ENCODE data around the gene UPP2. TPM values are rescaled to one million over a fixed set of nuclear protein-coding genes. Genes with fewer than 3 reads are reported as not detected.

UPP2 gene
- total and polyA plus RNA-seq, 4 donors: 0.51 to 9.0 (median 1.3) TPM

DNA sequence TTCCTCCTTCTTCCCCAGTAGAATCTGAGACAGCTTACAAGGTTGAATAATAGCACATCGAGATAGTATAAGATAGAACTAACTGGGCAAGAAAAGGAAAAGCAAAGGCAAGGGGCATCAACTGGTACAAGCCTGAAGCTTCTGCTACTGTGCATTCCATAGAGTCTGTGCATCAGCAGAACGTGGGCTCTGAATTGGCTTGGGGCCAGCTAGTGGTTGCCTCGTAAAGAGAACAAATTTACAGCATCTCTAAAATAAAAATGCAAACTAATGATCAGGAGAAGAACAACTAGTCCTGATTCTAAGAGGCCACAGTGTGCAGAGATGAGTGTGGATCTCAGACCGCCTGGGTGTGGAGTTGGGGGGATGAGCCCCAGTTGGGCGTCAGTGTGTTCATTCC is 36.6 kb downstream of the UPP2 start:
- TF ChIP-seq HNF4G (IDR thresholded peaks at IDR 0.05) (no peak), YY1 (IDR thresholded peaks at IDR 0.05) (no peak), EGR1 (IDR thresholded peaks at IDR 0.05; ENCODE audit: low read depth in 2 of 2) (no peak), FOXA1 (IDR thresholded peaks at IDR 0.05) (no peak), NR2F2 (IDR thresholded peaks at IDR 0.05) (no peak), RAD21 (IDR thresholded peaks at IDR 0.05) (no peak), GABPA (IDR thresholded peaks at IDR 0.05 in 1 of 2, conservative IDR thresholded peaks at IDR 0.05 in 1 of 2) (no peak), FOXA2 (IDR thresholded peaks at IDR 0.05) (no peak), RXRA (IDR thresholded peaks at IDR 0.05) (no peak), JUND (IDR thresholded peaks at IDR 0.05) (no peak)
- TF ChIP-seq, protein P1, sequence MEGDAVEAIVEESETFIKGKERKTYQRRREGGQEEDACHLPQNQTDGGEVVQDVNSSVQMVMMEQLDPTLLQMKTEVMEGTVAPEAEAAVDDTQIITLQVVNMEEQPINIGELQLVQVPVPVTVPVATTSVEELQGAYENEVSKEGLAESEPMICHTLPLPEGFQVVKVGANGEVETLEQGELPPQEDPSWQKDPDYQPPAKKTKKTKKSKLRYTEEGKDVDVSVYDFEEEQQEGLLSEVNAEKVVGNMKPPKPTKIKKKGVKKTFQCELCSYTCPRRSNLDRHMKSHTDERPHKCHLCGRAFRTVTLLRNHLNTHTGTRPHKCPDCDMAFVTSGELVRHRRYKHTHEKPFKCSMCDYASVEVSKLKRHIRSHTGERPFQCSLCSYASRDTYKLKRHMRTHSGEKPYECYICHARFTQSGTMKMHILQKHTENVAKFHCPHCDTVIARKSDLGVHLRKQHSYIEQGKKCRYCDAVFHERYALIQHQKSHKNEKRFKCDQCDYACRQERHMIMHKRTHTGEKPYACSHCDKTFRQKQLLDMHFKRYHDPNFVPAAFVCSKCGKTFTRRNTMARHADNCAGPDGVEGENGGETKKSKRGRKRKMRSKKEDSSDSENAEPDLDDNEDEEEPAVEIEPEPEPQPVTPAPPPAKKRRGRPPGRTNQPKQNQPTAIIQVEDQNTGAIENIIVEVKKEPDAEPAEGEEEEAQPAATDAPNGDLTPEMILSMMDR (IDR thresholded peaks at IDR 0.05; ENCODE audit: low read depth, low read length, missing input control): no peak
- TF ChIP-seq, protein P2, sequence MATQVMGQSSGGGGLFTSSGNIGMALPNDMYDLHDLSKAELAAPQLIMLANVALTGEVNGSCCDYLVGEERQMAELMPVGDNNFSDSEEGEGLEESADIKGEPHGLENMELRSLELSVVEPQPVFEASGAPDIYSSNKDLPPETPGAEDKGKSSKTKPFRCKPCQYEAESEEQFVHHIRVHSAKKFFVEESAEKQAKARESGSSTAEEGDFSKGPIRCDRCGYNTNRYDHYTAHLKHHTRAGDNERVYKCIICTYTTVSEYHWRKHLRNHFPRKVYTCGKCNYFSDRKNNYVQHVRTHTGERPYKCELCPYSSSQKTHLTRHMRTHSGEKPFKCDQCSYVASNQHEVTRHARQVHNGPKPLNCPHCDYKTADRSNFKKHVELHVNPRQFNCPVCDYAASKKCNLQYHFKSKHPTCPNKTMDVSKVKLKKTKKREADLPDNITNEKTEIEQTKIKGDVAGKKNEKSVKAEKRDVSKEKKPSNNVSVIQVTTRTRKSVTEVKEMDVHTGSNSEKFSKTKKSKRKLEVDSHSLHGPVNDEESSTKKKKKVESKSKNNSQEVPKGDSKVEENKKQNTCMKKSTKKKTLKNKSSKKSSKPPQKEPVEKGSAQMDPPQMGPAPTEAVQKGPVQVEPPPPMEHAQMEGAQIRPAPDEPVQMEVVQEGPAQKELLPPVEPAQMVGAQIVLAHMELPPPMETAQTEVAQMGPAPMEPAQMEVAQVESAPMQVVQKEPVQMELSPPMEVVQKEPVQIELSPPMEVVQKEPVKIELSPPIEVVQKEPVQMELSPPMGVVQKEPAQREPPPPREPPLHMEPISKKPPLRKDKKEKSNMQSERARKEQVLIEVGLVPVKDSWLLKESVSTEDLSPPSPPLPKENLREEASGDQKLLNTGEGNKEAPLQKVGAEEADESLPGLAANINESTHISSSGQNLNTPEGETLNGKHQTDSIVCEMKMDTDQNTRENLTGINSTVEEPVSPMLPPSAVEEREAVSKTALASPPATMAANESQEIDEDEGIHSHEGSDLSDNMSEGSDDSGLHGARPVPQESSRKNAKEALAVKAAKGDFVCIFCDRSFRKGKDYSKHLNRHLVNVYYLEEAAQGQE (IDR thresholded peaks at IDR 0.05): no peak
- TF ChIP-seq, protein P3, sequence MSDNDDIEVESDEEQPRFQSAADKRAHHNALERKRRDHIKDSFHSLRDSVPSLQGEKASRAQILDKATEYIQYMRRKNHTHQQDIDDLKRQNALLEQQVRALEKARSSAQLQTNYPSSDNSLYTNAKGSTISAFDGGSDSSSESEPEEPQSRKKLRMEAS (IDR thresholded peaks at IDR 0.05): no peak
- TF ChIP-seq, protein P4, sequence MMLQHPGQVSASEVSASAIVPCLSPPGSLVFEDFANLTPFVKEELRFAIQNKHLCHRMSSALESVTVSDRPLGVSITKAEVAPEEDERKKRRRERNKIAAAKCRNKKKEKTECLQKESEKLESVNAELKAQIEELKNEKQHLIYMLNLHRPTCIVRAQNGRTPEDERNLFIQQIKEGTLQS (IDR thresholded peaks at IDR 0.05): no peak
- TF ChIP-seq, protein P5, sequence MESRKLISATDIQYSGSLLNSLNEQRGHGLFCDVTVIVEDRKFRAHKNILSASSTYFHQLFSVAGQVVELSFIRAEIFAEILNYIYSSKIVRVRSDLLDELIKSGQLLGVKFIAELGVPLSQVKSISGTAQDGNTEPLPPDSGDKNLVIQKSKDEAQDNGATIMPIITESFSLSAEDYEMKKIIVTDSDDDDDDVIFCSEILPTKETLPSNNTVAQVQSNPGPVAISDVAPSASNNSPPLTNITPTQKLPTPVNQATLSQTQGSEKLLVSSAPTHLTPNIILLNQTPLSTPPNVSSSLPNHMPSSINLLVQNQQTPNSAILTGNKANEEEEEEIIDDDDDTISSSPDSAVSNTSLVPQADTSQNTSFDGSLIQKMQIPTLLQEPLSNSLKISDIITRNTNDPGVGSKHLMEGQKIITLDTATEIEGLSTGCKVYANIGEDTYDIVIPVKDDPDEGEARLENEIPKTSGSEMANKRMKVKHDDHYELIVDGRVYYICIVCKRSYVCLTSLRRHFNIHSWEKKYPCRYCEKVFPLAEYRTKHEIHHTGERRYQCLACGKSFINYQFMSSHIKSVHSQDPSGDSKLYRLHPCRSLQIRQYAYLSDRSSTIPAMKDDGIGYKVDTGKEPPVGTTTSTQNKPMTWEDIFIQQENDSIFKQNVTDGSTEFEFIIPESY (IDR thresholded peaks at IDR 0.05): no peak
- Histone ChIP-seq H3K27me3 (ENCODE audit: control insufficient read depth in 4 of 4, insufficient read depth in 4 of 4, low read length in 3 of 4) (no peaks in the 10 kb centered on the region), H3K36me3 (ENCODE audit: control insufficient read depth in 4 of 4, insufficient read depth in 3 of 4, low read depth in 1 of 4, low read length in 3 of 4) (no peaks in the 10 kb centered on the region), H3K27ac (ENCODE audit: low read depth in 1 of 2, low read length in 2 of 2) (no peak overlapping the region), H3K4me3 (ENCODE audit: low read depth in 1 of 3, low read length in 3 of 3) (no peak overlapping the region), H3K9ac (ENCODE audit: low read depth in 1 of 2, low read length in 2 of 2) (no peak overlapping the region), H3K9me3 (ENCODE audit: control insufficient read depth in 4 of 4, low read length in 3 of 4) (no peaks in the 10 kb centered on the region), H3K4me1 (ENCODE audit: control insufficient read depth in 4 of 4, insufficient read depth in 4 of 4, low read length in 3 of 4) (peaks cover 0 to 9% (median 0%) of the 10 kb centered on the region in 4 donors)
- no peak for DNase-seq (ENCODE audit: low spot score)
- WGBS: 54% methylated on average over 5 of the region's 5 CpGs

DNA sequence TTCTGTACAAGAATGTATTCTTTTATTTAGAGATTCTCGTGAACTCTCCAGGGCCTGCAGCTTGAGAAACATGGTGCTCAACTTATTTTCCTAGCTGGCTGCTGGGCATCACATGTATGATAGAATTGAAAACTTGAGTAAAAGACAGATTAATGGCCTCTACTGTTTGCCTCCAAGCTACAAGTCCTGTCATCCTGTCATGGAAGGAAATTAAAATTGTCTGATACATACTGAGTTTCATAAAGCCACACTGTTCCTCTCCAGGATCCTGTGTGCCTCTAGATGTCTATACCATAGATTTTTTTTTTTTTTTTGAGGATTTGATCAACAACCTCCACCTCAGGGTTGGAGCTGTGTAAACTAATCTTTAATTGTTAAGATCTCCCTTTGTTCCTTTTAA is 38.5 kb downstream of the UPP2 start:
- WGBS: 93% methylated on average over 1 of the region's 1 CpG
- H3K27ac ChIP-seq (ENCODE audit: low read depth in 1 of 2, low read length in 2 of 2): no peak overlapping the region

More for the DNA sequence above, 38.5 kb downstream of the UPP2 start:
- Histone ChIP-seq H3K4me1 (ENCODE audit: control insufficient read depth in 4 of 4, insufficient read depth in 4 of 4, low read length in 3 of 4) (no peaks in the 10 kb centered on the region), H3K27me3 (ENCODE audit: control insufficient read depth in 4 of 4, insufficient read depth in 4 of 4, low read length in 3 of 4) (no peaks in the 10 kb centered on the region), H3K9me3 (ENCODE audit: control insufficient read depth in 4 of 4, low read length in 3 of 4) (no peaks in the 10 kb centered on the region), H3K36me3 (ENCODE audit: control insufficient read depth in 4 of 4, insufficient read depth in 3 of 4, low read depth in 1 of 4, low read length in 3 of 4) (no peaks in the 10 kb centered on the region), H3K4me3 (ENCODE audit: low read depth in 1 of 3, low read length in 3 of 3) (no peak overlapping the region), H3K9ac (ENCODE audit: low read depth in 1 of 2, low read length in 2 of 2) (no peak overlapping the region)
- no peak for DNase-seq (ENCODE audit: low spot score)
- TF ChIP-seq, protein P3 (IDR thresholded peaks at IDR 0.05): no peak
- TF ChIP-seq RXRA (IDR thresholded peaks at IDR 0.05): no peak
- TF ChIP-seq GABPA (IDR thresholded peaks at IDR 0.05 in 1 of 2, conservative IDR thresholded peaks at IDR 0.05 in 1 of 2): no peak
- no peak for TF ChIP-seq RAD21 (IDR thresholded peaks at IDR 0.05)
- TF ChIP-seq EGR1 (IDR thresholded peaks at IDR 0.05; ENCODE audit: low read depth in 2 of 2): no peak
- TF ChIP-seq YY1 (IDR thresholded peaks at IDR 0.05): no peak
- TF ChIP-seq SP1 (IDR thresholded peaks at IDR 0.05): no peak
- no peak for TF ChIP-seq NR2F2 (IDR thresholded peaks at IDR 0.05)
- no peak for TF ChIP-seq HNF4G (IDR thresholded peaks at IDR 0.05)
